ENCODE results near the gene CHRM4.

The CHRM4 gene

GRCh38 chr11:46385169-46386004 lies 6.2 kb downstream of the CHRM4 start:
- Histone ChIP-seq H3K9me3 (ENCODE audit: insufficient read depth, low read depth, low read length) (no peaks in the 10 kb centered on the region), H3K27me3 (ENCODE audit: insufficient read depth, low read length, poor library complexity, severe bottlenecking) (no peaks in the 10 kb centered on the region)

GRCh38 chr11:46383974-46384701 lies 7.4 kb downstream of the CHRM4 start:
- Histone ChIP-seq H3K9ac (ENCODE audit: low read depth, low read length, poor library complexity, severe bottlenecking) (no peak overlapping the region), H3K27me3 (ENCODE audit: insufficient read depth, low read length, poor library complexity, severe bottlenecking) (no peaks in the 10 kb centered on the region), H3K79me2 (ENCODE audit: insufficient read depth, low read length) (no peaks in the 10 kb centered on the region), H3K9me2 (replicated peaks; ENCODE audit: low read depth, low read length) (no peaks in the 10 kb centered on the region), H3K36me3 (ENCODE audit: insufficient read depth, low read length) (no peaks in the 10 kb centered on the region; the same call in 1 of the 2 replicates), H3K4me1 (ENCODE audit: insufficient read depth, low read length, poor library complexity, severe bottlenecking) (peaks cover 9% of the 10 kb centered on the region), H3K4me2 (ENCODE audit: low read depth, low read length, poor library complexity, severe bottlenecking) (no peak overlapping the region), H4K20me1 (ENCODE audit: insufficient read depth, low read length, poor library complexity, severe bottlenecking) (peaks cover 3% of the 10 kb centered on the region), H2AFZ (ENCODE audit: low read length) (no peak overlapping the region), H3F3A (ENCODE audit: low read depth) (no peaks in the 10 kb centered on the region), H3K9me3 (ENCODE audit: insufficient read depth, low read depth, low read length) (no peaks in the 10 kb centered on the region), H3K4me3 (ENCODE audit: low read length, poor library complexity, severe bottlenecking) (no peak overlapping the region)
- no peak for TF ChIP-seq EZH2phosphoT487 (IDR thresholded peaks at IDR 0.05; ENCODE audit: borderline replicate concordance)
- TF ChIP-seq CTCF (conservative IDR thresholded peaks at IDR 0.05; ENCODE audit: low read length), result no peak

More at GRCh38 chr11:46385169-46386004, 6.2 kb downstream of the CHRM4 start:
- H3K9ac ChIP-seq (ENCODE audit: low read depth, low read length, poor library complexity, severe bottlenecking), result no peak overlapping the region
- H4K20me1 ChIP-seq (ENCODE audit: insufficient read depth, low read length, poor library complexity, severe bottlenecking), result peaks cover 3% of the 10 kb centered on the region
- TF ChIP-seq CTCF (conservative IDR thresholded peaks at IDR 0.05; ENCODE audit: low read length), result no peak
- TF ChIP-seq EZH2phosphoT487 (IDR thresholded peaks at IDR 0.05; ENCODE audit: borderline replicate concordance), result no peak
- no peak overlapping the region for H2AFZ ChIP-seq (ENCODE audit: low read length)
- no peaks in the 10 kb centered on the region for H3K36me3 ChIP-seq (ENCODE audit: insufficient read depth, low read length)
- peaks cover 9% of the 10 kb centered on the region for H3K4me1 ChIP-seq (ENCODE audit: insufficient read depth, low read length, poor library complexity, severe bottlenecking)
- H3F3A ChIP-seq (ENCODE audit: low read depth), result no peaks in the 10 kb centered on the region
- H3K4me2 ChIP-seq (ENCODE audit: low read depth, low read length, poor library complexity, severe bottlenecking), result no peak overlapping the region
- no peaks in the 10 kb centered on the region for H3K9me2 ChIP-seq (replicated peaks; ENCODE audit: low read depth, low read length)
- no peak overlapping the region for H3K4me3 ChIP-seq (ENCODE audit: low read length, poor library complexity, severe bottlenecking)
- no peaks in the 10 kb centered on the region for H3K79me2 ChIP-seq (ENCODE audit: insufficient read depth, low read length)

- no peak overlapping the region for H3K4me3 ChIP-seq (ENCODE audit: low read length, poor library complexity, severe bottlenecking)
- no peaks in the 10 kb centered on the region for H3K79me2 ChIP-seq (ENCODE audit: insufficient read depth, low read length)
- H3K36me3 ChIP-seq (ENCODE audit: insufficient read depth, low read length), result peaks cover 7% of the 10 kb centered on the region; the same call in 1 of the 2 replicates
- peaks cover 3% of the 10 kb centered on the region for H4K20me1 ChIP-seq (ENCODE audit: insufficient read depth, low read length, poor library complexity, severe bottlenecking)
- H3K9me3 ChIP-seq (ENCODE audit: insufficient read depth, low read depth, low read length), result no peaks in the 10 kb centered on the region
- H3K9ac ChIP-seq (ENCODE audit: low read depth, low read length, poor library complexity, severe bottlenecking), result no peak overlapping the region
- H3K4me2 ChIP-seq (ENCODE audit: low read depth, low read length, poor library complexity, severe bottlenecking), result no peak overlapping the region
- H3K27me3 ChIP-seq (ENCODE audit: insufficient read depth, low read length, poor library complexity, severe bottlenecking), result no peaks in the 10 kb centered on the region
- H3F3A ChIP-seq (ENCODE audit: low read depth), result no peaks in the 10 kb centered on the region
- H3K9me2 ChIP-seq (replicated peaks; ENCODE audit: low read depth, low read length), result no peaks in the 10 kb centered on the region
- no peak for TF ChIP-seq EZH2phosphoT487 (IDR thresholded peaks at IDR 0.05; ENCODE audit: borderline replicate concordance)
- 0 out of 2 replicates have a peak, but pooled peaks have one; percentile 1 for TF ChIP-seq CTCF (conservative IDR thresholded peaks at IDR 0.05; ENCODE audit: low read length)
- no peak overlapping the region for H2AFZ ChIP-seq (ENCODE audit: low read length)
- H3K4me1 ChIP-seq (ENCODE audit: insufficient read depth, low read length, poor library complexity, severe bottlenecking), result peaks cover 6% of the 10 kb centered on the region
Observed at GRCh38 chr11:46383404-46383758, 8.2 kb downstream of the CHRM4 start.
